HG02642 (cell line): ENCODE data around the gene SHROOM3.
"Not testable (repeated sequence)": the region's sequence is repeated elsewhere in the genome, so short reads cannot be mapped to it uniquely, and the experiment has no call there.

Experiments
- ATAC-seq: cut with Tn5 transposase; IDR thresholded peaks from one replicate; pipeline ENCODE4 v1.9.1; 2021; ENCODE audit warnings: mild to moderate bottlenecking; ENCODE audit not compliant: unreplicated experiment, poor library complexity

The SHROOM3 gene

DNA sequence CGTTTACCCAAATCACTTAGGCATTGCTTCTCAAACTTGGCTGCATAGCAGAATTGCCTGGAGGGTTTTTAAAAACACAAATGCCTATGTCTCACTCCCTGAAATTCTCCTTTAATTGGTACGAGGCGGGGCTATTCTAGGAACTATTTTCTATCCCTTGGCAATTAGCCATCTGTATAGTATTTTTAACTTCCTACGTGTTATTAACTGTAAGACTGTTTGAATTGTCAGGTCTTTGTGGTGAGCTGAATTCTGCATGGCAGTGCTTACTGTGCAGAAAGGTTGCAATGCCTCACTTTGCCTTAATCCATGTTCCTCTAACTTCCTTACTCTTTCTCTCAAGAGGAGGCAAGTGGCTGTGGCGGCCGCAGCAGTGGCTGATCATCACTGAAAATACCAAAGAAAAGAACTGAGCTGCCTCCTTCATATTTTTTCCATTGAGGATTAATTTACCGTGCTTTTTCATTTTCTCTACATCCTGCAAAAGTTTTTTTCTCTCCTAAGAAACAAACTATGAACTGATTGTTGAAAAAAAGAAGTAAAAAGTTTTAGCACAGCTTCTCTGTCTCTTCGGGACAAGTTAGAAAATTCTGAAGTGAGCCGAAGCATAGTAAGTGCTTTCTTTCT is at the start of gene SHROOM3:
Gene SHROOM3 (plus strand): TSS at position 329 of the 627 bp plus-strand sequence. CDS start 824 bp downstream, outside the sequence.
- ATAC-seq = no peak

DNA sequence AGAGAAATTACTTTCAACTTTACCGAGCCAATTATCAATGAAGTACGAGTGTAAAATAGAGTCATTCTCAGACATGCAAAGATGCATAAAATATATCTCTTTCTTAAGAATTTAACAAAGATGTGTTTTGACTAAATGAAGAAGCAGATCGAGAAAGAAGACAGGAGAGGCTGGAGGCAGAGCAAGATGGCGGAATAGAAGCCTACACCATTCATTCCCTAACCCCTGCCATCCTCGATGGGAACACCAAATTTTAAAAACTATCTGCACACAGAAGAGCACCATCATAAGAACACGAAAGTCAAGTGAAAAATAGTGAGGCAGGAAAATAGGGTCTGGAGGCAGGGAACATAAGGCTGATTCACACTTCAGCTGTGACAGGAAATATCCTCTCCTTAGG is 49.1 kb upstream of the SHROOM3 start:
- no peak for ATAC-seq

DNA sequence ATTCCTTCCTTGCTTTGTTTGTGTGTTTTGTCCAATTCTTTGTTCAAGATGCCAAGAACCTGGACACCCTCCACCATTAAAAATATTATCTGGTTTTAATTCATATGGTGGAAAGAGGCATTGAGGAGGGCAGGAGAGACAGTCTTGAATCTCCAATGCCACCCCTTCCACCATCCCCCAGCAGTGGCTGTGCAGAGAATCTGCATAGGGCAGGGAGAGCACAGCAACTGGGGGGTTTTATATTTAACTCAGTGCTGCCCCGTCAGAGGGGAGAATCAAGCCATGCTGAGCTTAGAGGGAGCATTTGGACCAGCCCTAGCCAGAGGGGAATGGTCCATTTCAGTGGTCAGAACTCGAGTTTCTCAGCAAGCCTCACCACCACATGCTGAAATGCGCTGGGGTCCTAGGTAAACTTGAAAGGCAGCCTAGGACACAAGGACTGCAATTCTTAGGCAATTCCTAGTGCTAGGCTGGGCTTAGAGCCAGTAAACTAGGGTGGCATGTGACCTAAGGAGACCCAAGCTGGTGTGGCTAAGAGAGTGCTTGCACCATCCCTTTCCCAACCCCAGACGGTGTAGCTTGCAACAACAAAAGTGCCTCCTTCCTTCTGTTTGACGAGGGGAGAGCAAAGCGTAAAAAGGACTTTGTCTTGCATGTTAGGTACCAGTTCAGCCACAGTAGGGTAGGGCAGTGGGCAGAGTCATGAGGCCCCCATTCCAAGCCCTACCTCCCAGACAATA is 48.3 kb upstream of the SHROOM3 start:
- ATAC-seq = no peak

DNA sequence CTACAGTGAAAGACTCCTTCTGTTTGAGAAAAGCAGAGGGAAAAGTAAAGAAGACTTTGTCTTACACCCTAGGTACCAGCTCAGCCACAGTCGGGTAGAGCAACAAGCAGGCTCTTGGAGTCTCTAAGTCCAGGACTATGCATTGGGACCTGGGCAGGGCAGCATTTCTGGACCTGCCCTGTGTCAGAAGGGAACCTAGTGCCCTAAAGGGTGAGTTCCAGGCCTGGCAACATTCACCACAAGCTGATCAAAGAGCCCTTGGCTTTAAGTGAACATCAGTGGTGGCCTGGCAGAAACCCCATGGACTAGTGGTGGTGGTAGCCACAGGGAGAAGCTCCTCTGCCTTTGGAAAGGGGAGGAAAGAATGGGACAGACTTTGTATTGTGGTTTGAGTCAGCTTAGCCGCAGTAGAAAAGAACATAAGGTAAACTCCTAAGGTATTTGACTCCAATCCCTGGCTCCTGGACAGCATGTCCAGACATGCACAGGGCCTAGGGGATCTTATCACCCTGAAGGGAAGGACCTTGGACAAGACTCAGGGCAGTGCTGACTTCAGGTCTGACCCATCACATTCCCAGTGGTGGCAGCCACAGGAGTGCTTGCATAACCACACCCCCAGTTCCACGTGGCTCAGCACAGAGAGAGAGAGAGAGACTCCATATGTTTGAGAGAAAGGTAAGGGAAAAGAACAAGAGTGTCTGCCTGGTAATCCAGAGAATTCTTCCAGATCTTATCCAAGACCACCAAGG is 46.7 kb upstream of the SHROOM3 start:
- ATAC-seq = no peak

DNA sequence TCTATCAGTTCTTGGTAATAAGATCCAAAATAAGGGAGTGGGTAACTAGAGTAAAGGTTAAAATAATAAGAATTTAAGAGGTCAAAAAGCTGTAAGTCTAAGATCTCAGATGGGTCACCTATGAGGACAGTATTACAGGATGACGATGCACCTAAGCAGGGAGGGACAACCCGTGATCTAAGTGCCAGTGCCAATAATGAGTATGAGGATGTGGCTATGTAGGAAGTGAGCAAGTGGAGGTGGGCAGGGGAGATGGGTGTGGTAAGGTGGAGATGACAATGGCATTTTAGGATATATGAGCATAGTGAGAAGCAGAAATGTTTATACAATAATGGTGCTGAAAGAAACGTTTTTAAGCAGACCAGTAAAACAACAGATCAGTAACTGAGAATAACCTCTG is 33.4 kb upstream of the SHROOM3 start:
- no peak for ATAC-seq

DNA sequence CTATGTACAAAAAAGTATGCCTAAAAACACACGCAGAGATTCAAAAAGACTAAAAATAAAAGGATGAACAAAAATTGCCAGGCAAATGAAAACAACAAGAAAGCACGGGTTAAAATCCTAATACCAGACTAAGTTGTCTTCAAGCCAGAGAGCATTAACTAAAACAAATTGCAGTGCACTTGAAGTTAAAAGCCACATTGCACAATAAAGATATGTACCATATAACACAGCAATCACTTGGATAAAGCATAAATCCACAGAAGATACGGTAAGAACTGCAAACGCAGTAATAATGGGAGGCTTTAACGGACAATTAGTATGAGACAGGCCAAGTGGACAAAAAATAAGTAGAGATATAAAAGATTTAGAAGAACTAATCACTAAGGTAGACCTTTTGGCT is 28.9 kb upstream of the SHROOM3 start:
- ATAC-seq = no peak

DNA sequence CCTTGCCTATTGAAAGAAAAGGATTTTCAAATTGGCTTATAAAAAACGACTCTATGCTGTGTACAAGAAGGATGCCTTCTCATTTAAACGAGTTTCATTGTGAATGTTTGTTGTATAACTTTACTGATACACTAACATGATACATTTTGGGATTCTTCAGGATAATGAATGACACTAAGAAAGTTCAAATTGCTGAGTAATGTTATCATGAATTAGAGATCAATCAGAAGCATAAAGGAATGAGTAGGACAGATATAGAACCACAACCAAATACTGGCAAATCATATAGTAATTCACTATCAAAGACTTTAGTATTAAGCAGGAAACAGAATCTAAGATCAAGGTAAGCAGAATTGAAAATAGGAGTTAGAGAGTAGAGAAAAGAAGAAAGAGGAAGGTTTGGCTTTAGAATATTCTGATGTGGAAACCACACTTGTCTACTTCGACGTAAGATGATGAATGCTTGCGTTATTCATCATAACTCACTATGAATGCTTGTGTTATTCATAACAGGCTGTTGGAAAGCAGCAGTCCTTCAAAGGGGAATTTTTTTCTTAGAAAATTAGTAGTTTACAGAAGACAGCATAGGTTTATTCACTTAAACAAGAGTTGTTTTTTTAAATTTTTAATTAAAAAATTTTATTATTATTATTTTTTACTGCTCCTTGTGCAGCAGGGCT is 27.4 kb upstream of the SHROOM3 start:
- no peak for ATAC-seq

DNA sequence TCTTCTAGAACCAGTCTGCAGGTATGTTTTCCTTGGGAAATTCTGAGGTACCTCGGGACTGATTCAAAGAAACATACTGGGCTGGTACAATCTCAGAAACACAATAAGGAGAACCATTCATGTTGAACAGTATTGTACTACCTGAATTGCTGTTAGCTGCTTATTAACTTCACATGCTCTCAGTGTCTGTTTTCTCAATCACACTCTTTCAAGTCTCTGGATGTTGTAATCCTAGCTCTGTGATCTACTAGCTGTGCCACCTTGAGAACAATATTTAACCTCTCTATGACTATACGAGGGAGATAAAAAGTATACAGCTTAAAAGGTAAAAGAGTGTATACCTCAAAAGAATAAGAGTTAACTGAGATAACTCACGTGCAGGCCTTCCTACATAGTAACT is 24.4 kb upstream of the SHROOM3 start:
- no peak for ATAC-seq

DNA sequence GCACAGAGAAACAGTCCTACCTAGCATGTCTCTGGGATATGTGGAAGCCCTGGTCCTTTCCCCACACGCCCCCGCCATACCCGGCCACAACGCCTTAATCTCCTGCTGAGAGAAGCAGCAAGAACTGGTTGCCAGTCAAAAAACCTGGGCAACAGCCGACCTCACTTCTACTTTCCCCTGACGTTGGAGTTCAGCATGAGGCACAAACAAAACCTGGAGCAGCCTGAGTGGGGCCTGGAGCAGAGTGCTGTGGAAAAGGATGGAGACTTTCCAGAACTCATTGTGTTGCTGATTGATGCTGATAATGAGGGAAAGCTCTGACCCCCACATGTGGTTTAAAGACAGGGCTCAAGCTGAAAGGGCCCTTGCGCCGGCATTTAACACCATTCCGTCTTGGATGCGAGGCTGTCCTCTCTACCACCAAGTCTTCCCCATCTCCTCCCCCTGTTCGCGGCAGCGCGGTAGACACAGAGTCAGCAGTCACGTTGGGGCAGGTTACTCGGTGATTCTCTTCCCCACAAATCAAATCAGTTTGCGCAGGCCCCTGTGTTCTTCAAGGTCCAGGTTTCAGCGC is 14.8 kb upstream of the SHROOM3 start:
- ATAC-seq = no peak

DNA sequence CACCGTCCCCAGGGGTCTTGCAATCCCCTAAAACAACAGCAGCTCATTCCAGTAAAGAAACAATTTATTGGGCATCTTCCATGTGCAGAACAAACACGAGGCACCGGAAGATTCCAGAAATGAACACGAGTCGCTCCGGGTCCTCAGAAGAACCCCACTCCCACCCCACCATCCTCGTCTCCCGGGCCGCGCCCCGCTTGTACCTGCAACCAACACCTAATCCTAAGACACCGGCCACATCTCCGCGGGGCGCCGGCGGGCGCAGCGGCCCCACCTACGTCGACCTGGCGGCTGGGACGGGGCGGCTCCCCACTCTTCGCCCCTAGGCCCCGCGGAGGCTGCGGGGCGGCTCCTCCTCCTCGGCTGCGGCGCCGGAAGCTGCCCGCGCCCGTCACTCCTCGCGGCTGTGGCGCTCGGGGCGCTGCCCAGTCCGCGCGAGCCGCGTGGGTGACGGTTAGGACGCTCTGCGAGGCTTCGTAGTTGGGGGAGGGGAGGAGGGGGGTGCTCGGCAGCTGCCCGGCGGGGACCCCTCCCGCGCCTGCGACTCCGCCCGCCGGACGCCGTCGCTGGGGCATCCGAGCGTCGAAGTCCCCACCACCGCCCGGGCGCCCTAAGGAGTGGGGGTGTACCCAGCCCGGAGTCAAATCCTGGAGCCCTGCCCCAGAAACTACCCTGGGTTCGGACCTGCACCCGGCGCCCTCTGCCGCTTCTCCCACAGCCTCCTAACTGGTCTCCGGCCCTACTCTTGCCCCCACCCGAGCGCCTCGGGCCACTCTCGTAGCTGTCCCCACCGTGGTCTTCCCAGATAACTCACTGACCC is 14.1 kb upstream of the SHROOM3 start, which contains the start of gene CCDC158:
Gene CCDC158 (minus strand): TSS at position 380 of the 820 bp plus-strand sequence. CDS start 17,934 bp downstream, outside the sequence.
- ATAC-seq = no peak

DNA sequence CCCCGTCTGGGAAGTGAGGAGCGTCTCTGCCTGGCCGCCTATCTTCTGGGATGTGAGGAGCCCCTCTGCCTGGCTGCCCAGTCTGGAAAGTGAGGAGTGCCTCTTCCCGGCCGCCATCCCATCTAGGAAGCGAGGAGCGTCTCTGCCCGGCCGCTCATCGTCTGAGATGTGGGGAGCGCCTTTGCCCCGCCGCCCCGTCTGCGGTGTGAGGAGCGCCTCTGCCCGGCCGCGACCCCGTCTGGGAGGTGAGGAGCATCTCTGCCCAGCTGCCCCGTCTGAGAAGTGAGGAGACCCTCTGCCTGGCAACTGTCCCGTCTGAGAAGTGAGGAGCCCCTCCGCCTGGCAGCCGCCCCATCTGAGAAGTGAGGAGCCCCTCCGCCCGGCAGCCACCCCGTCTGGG is 11.9 kb upstream of the SHROOM3 start:
- ATAC-seq = not testable (repeated sequence)

DNA sequence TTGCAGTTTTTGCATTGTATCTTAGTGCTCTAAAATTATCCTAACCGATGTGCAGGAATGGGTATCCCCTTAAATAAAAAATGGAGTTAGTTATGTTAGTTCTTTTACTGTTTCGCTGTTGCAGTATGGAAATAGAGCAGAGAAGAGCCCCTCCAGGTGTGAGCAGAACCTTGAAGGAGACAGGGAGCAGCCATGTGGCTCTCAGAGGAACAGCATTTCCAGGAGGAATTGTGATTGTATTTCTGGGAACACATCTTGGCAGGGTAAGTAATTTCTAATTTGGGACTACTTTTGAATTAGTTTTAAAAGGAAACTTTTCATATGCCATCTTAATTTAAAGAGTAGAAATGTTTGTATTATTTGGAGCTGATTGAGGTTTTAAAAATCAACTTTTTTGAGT is 8.8 kb upstream of the SHROOM3 start:
- no peak for ATAC-seq

DNA sequence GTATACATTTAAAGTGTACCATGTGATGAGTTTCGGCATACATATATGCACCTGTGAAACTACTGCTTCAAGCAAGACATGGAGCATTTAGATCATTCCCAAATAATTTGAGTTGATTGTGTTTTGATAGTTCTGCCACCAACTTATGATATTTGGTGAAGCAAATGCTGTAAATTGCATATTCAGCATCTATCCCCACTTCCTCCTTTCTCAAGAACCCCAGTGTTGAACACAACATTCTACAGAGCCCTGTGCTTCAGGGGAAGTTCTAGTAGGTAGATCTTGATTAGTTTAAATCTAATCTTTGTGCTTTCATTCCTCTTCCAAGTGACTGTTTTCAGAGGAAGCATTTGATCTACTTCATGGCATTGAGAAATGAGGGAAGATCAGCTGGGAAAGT is 5.4 kb upstream of the SHROOM3 start:
- no peak for ATAC-seq

DNA sequence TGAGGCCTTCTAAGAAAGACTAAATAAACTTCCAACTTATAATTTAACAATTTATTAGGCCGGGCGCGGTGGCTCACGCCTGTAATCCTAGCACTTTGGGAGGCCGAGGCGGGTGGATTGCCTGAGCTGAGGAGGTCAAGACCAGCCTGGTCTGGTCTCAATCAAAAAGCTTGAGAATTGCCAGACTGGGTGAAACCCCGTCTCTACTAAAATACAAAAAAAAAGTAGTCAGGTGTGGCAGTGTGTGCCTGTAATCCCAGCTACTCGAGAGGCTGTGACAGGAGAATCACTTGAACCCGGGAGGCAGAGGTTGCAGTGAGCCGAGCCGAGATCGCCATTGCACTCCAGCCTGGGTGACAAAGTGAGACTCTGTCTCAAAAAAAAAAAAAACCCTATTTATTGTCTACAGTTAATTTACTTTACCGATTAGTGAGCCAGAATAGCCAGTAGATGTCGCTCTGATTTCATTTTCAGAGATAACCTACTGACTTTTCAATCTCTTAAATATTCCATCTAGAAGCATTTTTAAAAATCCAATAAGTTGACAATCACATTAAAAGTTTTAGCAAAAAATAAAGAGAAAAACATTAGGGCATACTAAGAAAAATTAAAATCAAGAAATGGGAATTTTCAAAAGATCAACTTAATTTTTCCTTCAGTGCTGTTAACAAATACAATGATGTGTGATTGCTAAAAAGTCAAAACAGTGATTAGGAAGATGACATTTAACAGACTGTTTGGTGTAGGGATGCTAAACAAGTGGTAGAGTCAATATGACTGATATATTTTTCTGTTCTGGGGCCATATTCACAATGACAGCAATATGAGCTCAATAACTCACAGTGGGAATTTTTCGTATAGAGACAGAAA is 4.3 kb upstream of the SHROOM3 start:
- no peak for ATAC-seq

DNA sequence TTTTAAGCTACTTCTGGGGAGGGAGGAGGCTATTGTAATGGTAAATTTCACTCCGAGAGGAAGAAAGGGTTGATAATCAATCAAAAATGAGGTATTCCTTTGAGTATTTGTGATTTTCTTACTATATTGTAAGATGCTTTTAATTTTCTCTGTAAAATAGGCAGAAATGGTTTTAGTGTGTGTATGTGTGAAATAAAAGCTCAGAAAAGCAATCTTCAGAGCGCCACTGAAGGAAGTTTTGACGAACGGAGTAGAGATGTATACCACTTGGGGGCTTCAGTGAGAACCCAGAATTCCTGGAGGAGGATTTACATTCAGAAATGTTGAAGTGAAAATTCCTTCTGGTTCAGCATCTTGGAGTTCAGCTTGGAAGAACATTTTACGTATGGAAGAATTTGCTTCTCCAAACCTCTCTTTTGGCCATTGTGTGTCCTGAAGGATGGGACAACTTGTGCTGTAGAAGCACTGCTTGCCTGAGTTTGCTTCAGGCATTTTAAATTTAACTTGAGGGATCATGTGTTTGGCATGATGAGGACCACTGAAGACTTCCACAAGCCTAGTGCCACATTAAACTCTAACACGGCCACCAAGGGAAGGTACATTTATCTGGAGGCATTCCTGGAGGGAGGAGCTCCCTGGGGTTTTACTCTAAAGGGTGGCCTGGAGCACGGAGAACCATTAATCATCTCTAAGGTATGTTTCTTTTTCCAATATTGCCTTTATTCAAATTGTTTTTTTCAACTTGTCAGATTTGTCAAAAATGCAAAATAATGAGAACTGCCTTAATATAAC is 695 bp downstream of the SHROOM3 start:
- ATAC-seq = no peak

DNA sequence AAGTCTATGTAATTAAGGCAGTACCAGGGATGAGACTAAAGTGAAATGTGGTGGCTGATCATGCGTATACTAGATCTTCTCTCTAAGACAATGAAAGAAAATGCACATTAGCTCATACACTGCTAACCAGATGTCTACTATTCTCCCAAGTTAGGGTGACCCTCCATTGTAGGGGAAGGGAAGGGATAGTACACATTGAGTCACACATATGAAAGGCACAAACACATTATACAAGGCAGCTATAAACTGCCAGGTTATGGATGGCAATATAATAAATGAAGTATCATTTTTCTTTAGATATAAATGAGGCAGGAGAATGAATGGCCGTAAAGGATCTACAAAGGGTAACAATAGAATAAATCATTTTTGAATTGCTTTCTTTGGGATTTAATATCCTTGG is 4.5 kb downstream of the SHROOM3 start:
- no peak for ATAC-seq

DNA sequence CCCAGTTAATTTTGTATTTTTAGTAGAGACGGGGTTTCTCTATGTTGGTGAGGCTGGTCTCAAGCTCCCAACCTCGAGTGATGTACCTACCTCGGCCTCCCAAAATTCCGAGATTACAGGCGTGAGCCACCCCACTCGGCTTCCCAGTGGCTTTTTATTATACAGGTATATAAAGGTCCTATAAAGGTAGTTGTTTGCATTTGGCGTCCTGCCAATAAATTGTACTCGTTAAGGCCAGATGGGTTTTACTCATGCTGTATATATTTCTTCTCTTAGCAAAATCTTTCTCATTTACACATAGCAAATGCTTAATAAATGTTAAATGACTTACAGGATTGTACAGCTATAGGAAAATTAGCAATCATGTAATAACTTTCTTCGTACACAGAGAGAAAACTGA is 6.9 kb downstream of the SHROOM3 start:
- no peak for ATAC-seq

DNA sequence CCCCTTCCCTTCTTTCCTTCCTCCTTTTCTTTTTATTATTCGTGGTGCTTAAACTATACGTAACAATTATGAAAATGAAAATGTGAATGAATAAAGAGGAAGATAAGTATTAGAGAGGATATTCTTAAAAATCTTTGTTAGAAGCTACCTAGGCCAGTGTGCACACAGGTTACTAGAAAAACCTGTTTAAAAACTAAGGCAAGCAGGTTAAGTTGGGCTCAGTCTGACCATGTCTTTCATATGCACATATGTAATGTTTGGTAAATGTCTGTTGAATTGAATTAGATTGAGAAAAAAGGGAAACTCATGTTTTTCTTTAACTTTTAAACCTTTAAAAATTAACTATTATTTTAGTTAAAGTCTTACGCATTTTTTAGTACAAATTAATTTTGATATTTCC is 7.8 kb downstream of the SHROOM3 start:
- ATAC-seq = no peak
